ENCODE results near the gene RAB11B. TPM values are rescaled to one million over a fixed set of nuclear protein-coding genes. Genes with fewer than 3 reads are reported as not detected.
"Not testable (repeated sequence)": the region's sequence is repeated elsewhere in the genome, so short reads cannot be mapped to it uniquely, and the experiment has no call there.

RAB11B gene
- total and polyA plus RNA-seq, 5 donors = 145 to 201 (median 157) TPM

- H3K27ac ChIP-seq (ENCODE audit: low read length); DNase-seq; H3K9me3 ChIP-seq (ENCODE audit: control insufficient read depth, low read length); H3K4me1 ChIP-seq (ENCODE audit: control insufficient read depth, insufficient read depth, low read length); H3K27me3 ChIP-seq (ENCODE audit: control insufficient read depth, insufficient read depth); H3K4me3 ChIP-seq (ENCODE audit: low read length); ATAC-seq; intact Hi-C loops (cut with DNase I): not testable (repeated sequence)
- 81% methylated on average over 9 of the region's 9 CpGs for WGBS
Measured at GRCh38 chr19:8386419-8386818, 3.7 kb upstream of the RAB11B start.

DNA sequence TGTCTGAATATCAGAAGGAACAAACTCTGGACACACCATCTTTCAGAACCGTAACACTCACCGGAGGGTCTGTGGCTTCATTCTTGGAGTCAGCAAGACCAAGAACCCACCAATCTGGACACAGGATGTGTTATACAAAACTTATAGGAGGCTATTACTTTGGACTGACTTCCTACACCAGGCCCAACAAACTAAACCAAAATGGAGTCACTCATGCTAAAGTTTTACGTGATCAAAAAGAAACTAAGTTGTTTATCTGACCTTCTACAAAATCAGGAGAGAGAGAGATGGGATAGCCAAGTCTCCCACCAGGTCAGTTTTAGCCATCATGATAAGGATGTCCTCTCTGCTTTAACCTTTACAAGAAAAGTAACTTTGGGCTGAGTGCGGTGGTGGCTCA lies 3.2 kb upstream of the RAB11B start:
- WGBS = 71% methylated on average over 4 of the region's 4 CpGs
- Histone ChIP-seq H3K27ac (ENCODE audit: low read length) (no peak overlapping the region), H3K4me1 (ENCODE audit: control insufficient read depth, insufficient read depth, low read length) (peaks cover 9% of the 10 kb centered on the region), H3K4me3 (ENCODE audit: low read length) (no peak overlapping the region), H3K27me3 (ENCODE audit: control insufficient read depth, insufficient read depth) (no peaks in the 10 kb centered on the region), H3K9me3 (ENCODE audit: control insufficient read depth, low read length) (no peaks in the 10 kb centered on the region)
- intact Hi-C loops (cut with DNase I) = no loop called here
- DNase-seq (no peak), ATAC-seq (no peak)

GRCh38 chr19:8387688-8388611 lies 2.2 kb upstream of the RAB11B start:
- WGBS = 89% methylated on average over 16 of the region's 16 CpGs
- Histone ChIP-seq H3K27me3 (ENCODE audit: control insufficient read depth, insufficient read depth) (no peaks in the 10 kb centered on the region), H3K27ac (ENCODE audit: low read length) (no peak overlapping the region), H3K4me3 (ENCODE audit: low read length) (no peak overlapping the region), H3K4me1 (ENCODE audit: control insufficient read depth, insufficient read depth, low read length) (peaks cover 10% of the 10 kb centered on the region), H3K9me3 (ENCODE audit: control insufficient read depth, low read length) (no peaks in the 10 kb centered on the region)
- DNase-seq = no peak
- intact Hi-C loops (cut with DNase I) = no loop called here
- ATAC-seq = no peak

GRCh38 chr19:8388612-8388958 lies 1.6 kb upstream of the RAB11B start:
- intact Hi-C loops (cut with DNase I) = no loop called here
- Histone ChIP-seq H3K4me1 (ENCODE audit: control insufficient read depth, insufficient read depth, low read length) (peaks cover 16% of the 10 kb centered on the region), H3K27me3 (ENCODE audit: control insufficient read depth, insufficient read depth) (no peaks in the 10 kb centered on the region), H3K27ac (ENCODE audit: low read length) (no peak overlapping the region), H3K4me3 (ENCODE audit: low read length) (no peak overlapping the region), H3K9me3 (ENCODE audit: control insufficient read depth, low read length) (no peaks in the 10 kb centered on the region)
- DNase-seq = no peak
- 49% methylated on average over 2 of the region's 2 CpGs for WGBS
- ATAC-seq = no peak

GRCh38 chr19:8390617-8390981 lies 439 bp downstream of the RAB11B start:
- intact Hi-C loops (cut with DNase I) = loop anchor here in 1 of 4 donors (5.0 kb wide), 1 partner anchor 33 kb away; no protein-coding TSS in a partner anchor
- ATAC-seq = peak; percentile 85 to 89
- peaks cover 25% of the 10 kb centered on the region for H3K4me1 ChIP-seq (ENCODE audit: control insufficient read depth, insufficient read depth, low read length)
- WGBS = 1% methylated on average over 28 of the region's 28 CpGs
- peak; percentile 97 to 99 (median 98) for DNase-seq
- peak overlapping the region; percentile 100 for H3K27ac ChIP-seq (ENCODE audit: low read length)
- H3K4me3 ChIP-seq (ENCODE audit: low read length) = peak overlapping the region; percentile 97
- no peaks in the 10 kb centered on the region for H3K27me3 ChIP-seq (ENCODE audit: control insufficient read depth, insufficient read depth)
- H3K9me3 ChIP-seq (ENCODE audit: control insufficient read depth, low read length) = no peaks in the 10 kb centered on the region

DNA sequence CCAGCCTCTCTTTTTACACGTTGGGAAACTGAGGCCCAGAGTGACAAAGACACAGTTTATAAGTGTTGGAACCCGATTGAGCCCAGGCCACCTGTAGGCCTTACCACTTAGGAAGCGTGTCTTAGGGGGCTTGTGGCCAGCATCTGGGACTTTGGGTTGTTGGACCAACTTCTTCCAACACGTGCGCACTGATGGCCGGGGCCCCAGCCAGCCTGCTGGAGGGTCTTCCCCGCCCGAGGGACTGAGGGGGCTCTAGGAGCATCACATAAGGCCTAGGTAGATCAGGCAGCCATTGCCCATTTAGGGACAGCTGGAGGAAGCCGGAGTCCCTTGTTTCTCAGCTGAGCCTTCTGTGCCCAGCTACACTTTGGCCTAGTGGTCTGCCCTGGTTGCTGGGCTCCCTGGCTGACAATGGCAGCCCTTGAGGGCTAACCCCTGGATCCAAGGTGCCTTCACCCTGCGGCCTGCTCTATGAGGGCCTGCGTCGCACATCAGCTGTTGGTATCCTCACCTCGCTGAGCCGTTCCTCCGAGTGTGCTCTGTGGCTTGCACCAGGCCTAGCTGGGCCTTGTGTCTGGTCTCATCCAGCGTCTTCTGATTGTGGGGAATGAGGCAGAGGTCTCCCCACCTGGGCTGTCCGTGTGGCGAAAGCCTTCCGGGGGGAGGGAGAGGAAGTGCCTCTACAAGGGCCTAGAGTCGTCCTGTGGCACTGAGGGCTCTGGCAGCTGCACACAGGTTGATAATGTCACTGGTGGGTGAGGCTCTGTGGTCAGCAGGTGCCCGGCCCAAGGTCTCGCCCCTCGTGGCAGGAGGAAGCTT lies 1.2 kb downstream of the RAB11B start:
- H3K27ac ChIP-seq (ENCODE audit: low read length) = peak overlapping the region; percentile 68
- 68% methylated on average over 23 of the region's 23 CpGs for WGBS
- peak overlapping the region; percentile 97 for H3K4me3 ChIP-seq (ENCODE audit: low read length)
- H3K9me3 ChIP-seq (ENCODE audit: control insufficient read depth, low read length) = no peaks in the 10 kb centered on the region
- H3K27me3 ChIP-seq (ENCODE audit: control insufficient read depth, insufficient read depth) = no peaks in the 10 kb centered on the region
- H3K4me1 ChIP-seq (ENCODE audit: control insufficient read depth, insufficient read depth, low read length) = peaks cover 25% of the 10 kb centered on the region
- DNase-seq (peak in 1 of 3 donors; percentile 71), ATAC-seq (no peak)
- intact Hi-C loops (cut with DNase I) = loop anchor here in 1 of 4 donors (5.0 kb wide), 1 partner anchor 34 kb away; no protein-coding TSS in a partner anchor

DNA sequence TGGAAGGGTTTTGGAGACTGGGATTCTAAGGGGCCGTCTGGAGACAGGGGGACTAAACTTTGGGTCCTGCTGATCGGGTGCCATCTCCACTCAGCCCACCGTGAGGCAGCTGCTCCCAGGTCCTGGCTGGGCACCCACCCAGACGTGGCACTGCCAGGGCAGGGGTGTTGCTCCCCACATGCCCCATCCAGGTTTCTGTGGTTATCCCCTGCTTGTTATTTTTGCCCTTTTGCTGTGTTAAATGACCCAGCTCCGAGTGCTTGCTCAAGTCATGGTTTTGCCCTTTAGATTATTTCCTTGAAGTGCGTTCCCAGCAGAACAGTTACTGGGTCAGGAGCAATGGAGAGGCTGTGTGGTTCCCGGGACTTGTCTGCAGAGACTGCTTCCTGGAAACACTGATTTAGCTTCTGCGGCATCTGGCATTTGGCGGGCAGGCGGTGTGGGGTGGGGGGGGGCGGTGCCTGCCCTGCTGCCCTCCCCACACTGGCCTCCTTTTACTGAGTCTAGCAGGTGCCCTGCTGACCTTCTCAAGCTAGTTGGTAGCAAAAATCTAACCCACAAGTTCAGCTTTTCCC lies 1.9 kb downstream of the RAB11B start:
- DNase-seq (peak in 1 of 3 donors; percentile 68), ATAC-seq (peak in 1 of 2 donors; percentile 4)
- Histone ChIP-seq H3K27me3 (ENCODE audit: control insufficient read depth, insufficient read depth) (no peaks in the 10 kb centered on the region), H3K27ac (ENCODE audit: low read length) (peak overlapping the region; percentile 68), H3K9me3 (ENCODE audit: control insufficient read depth, low read length) (no peaks in the 10 kb centered on the region), H3K4me3 (ENCODE audit: low read length) (no peak overlapping the region), H3K4me1 (ENCODE audit: control insufficient read depth, insufficient read depth, low read length) (peaks cover 26% of the 10 kb centered on the region)
- 22% methylated on average over 11 of the region's 11 CpGs for WGBS
- intact Hi-C loops (cut with DNase I) = loop anchor here in 1 of 4 donors (5.0 kb wide), 1 partner anchor 35 kb away; no protein-coding TSS in a partner anchor

GRCh38 chr19:8393192-8393870 lies 3.2 kb downstream of the RAB11B start:
- Histone ChIP-seq H3K9me3 (ENCODE audit: control insufficient read depth, low read length) (no peaks in the 10 kb centered on the region), H3K27me3 (ENCODE audit: control insufficient read depth, insufficient read depth) (no peaks in the 10 kb centered on the region), H3K4me3 (ENCODE audit: low read length) (no peak overlapping the region), H3K27ac (ENCODE audit: low read length) (peak overlapping the region; percentile 38), H3K4me1 (ENCODE audit: control insufficient read depth, insufficient read depth, low read length) (peaks cover 29% of the 10 kb centered on the region)
- 61% methylated on average over 8 of the region's 8 CpGs for WGBS
- ATAC-seq = no peak
- peak in 1 of 3 donors; percentile 63 for DNase-seq
- intact Hi-C loops (cut with DNase I) = loop anchor here in 1 of 4 donors (5.0 kb wide), 1 partner anchor 36 kb away; no protein-coding TSS in a partner anchor

GRCh38 chr19:8393871-8394250 lies 3.7 kb downstream of the RAB11B start:
- H3K27me3 ChIP-seq (ENCODE audit: control insufficient read depth, insufficient read depth) = no peaks in the 10 kb centered on the region
- peak in 1 of 3 donors; percentile 53 for DNase-seq
- no peak overlapping the region for H3K4me3 ChIP-seq (ENCODE audit: low read length)
- peak overlapping the region; percentile 38 for H3K27ac ChIP-seq (ENCODE audit: low read length)
- no peak for ATAC-seq
- WGBS = 78% methylated on average over 8 of the region's 8 CpGs
- H3K4me1 ChIP-seq (ENCODE audit: control insufficient read depth, insufficient read depth, low read length) = peaks cover 29% of the 10 kb centered on the region
- H3K9me3 ChIP-seq (ENCODE audit: control insufficient read depth, low read length) = no peaks in the 10 kb centered on the region
- intact Hi-C loops (cut with DNase I) = loop anchor here in 1 of 4 donors (5.0 kb wide), 1 partner anchor 37 kb away; no protein-coding TSS in a partner anchor

- Histone ChIP-seq H3K4me3 (ENCODE audit: low read length) (no peak overlapping the region), H3K4me1 (ENCODE audit: control insufficient read depth, insufficient read depth, low read length) (peaks cover 29% of the 10 kb centered on the region), H3K27ac (ENCODE audit: low read length) (no peak overlapping the region), H3K9me3 (ENCODE audit: control insufficient read depth, low read length) (no peaks in the 10 kb centered on the region), H3K27me3 (ENCODE audit: control insufficient read depth, insufficient read depth) (no peaks in the 10 kb centered on the region)
- intact Hi-C loops (cut with DNase I) = loop anchor here in 2 of 4 donors (5.0 kb wide), 2 partner anchors 33 to 43 kb away; partner anchors contain the start of gene ANGPTL4 (in 1 of the 2)
- WGBS = 89% methylated on average over 14 of the region's 14 CpGs
- ATAC-seq (no peak), DNase-seq (peak in 1 of 3 donors; percentile 53)
Measured at GRCh38 chr19:8395621-8396082, 5.5 kb downstream of the RAB11B start.
